ENCODE results near the gene ZBTB43.

ZBTB43 gene

DNA sequence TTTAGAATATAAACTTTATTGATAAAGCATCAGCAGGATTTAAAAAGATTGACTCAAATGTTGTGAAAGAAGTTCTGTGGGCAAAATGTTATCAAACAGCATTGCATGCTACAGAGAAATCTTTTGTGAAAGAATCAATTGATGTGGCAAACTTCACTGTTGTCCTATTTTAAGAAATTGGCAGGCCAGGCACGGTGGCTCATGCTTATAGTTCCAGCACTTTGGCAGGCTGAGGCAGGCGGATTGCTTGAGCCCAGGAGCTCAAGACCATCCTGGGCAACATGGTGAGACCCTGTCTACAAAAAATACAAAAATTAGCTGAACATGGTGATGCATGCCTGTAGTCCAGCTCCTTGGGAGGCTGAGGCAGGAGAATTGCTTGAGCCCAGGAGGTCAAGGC is 17.4 kb downstream of the ZBTB43 start:
- TF ChIP-seq NFIC (IDR thresholded peaks at IDR 0.05) (no peak), YY1 (IDR thresholded peaks at IDR 0.05; ENCODE audit: low read depth) (no peak), CEBPB (IDR thresholded peaks at IDR 0.05) (no peak), TAF1 (IDR thresholded peaks at IDR 0.05; ENCODE audit: low read depth) (no peak), EGR1 (IDR thresholded peaks at IDR 0.05) (no peak), TEAD4 (IDR thresholded peaks at IDR 0.05) (no peak), RAD21 (IDR thresholded peaks at IDR 0.05; ENCODE audit: low read depth) (no peak), FOXM1 (IDR thresholded peaks at IDR 0.05; ENCODE audit: borderline replicate concordance, low read depth) (no peak), EP300 (IDR thresholded peaks at IDR 0.05; ENCODE audit: borderline replicate concordance) (no peak), ZBTB7A (IDR thresholded peaks at IDR 0.05; ENCODE audit: low read depth) (no peak), TCF12 (IDR thresholded peaks at IDR 0.05; ENCODE audit: low read depth) (no peak), CREB1 (IDR thresholded peaks at IDR 0.05; ENCODE audit: low read depth) (no peak)
- TF ChIP-seq, protein P1, sequence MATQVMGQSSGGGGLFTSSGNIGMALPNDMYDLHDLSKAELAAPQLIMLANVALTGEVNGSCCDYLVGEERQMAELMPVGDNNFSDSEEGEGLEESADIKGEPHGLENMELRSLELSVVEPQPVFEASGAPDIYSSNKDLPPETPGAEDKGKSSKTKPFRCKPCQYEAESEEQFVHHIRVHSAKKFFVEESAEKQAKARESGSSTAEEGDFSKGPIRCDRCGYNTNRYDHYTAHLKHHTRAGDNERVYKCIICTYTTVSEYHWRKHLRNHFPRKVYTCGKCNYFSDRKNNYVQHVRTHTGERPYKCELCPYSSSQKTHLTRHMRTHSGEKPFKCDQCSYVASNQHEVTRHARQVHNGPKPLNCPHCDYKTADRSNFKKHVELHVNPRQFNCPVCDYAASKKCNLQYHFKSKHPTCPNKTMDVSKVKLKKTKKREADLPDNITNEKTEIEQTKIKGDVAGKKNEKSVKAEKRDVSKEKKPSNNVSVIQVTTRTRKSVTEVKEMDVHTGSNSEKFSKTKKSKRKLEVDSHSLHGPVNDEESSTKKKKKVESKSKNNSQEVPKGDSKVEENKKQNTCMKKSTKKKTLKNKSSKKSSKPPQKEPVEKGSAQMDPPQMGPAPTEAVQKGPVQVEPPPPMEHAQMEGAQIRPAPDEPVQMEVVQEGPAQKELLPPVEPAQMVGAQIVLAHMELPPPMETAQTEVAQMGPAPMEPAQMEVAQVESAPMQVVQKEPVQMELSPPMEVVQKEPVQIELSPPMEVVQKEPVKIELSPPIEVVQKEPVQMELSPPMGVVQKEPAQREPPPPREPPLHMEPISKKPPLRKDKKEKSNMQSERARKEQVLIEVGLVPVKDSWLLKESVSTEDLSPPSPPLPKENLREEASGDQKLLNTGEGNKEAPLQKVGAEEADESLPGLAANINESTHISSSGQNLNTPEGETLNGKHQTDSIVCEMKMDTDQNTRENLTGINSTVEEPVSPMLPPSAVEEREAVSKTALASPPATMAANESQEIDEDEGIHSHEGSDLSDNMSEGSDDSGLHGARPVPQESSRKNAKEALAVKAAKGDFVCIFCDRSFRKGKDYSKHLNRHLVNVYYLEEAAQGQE (IDR thresholded peaks at IDR 0.05; ENCODE audit: low read depth): no peak
- TF ChIP-seq, protein P2, sequence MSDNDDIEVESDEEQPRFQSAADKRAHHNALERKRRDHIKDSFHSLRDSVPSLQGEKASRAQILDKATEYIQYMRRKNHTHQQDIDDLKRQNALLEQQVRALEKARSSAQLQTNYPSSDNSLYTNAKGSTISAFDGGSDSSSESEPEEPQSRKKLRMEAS (IDR thresholded peaks at IDR 0.05): no peak
- TF ChIP-seq, protein P3, sequence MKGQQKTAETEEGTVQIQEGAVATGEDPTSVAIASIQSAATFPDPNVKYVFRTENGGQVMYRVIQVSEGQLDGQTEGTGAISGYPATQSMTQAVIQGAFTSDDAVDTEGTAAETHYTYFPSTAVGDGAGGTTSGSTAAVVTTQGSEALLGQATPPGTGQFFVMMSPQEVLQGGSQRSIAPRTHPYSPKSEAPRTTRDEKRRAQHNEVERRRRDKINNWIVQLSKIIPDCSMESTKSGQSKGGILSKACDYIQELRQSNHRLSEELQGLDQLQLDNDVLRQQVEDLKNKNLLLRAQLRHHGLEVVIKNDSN (IDR thresholded peaks at IDR 0.05): no peak

DNA sequence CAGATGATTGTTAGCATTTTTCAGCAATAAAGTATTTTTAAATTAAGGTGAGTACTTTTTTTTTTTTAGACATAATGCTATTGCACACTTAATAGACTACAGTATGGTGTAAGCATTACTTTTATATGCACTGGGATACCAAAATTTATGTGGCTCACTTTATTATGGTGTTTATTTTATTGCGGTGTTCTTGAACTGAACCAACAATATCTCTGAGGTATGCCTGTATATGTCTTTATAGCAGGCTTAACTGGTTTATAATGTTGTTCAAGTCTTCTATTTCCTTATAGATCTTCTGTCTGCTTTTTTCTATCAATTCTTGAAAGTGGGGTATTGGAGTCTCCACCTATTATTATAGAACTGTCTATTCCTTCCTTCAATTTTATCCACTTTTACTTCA is 18.0 kb downstream of the ZBTB43 start:
- TF ChIP-seq RAD21 (IDR thresholded peaks at IDR 0.05; ENCODE audit: low read depth) (no peak), EP300 (IDR thresholded peaks at IDR 0.05; ENCODE audit: borderline replicate concordance) (no peak)

DNA sequence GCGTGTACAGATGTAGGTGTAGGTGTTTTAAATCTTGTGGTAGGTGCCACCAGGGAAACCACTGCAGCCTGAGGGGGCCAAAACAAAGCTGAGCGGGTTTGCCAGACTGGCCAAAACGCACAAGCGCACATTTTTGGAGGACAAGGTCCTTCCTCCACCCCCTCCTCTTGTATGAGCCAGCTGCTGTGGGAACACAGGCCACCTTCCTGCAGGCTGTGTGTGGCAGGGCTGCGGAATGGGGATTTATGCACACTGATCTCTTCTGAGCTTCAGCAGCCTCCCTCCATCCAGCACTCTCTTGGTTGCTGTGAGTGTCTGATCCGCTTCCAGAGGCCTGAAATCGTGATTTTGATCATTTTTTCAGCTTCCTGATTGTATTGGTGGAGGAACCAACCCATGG is 22.4 kb downstream of the ZBTB43 start:
- no peak for TF ChIP-seq CREB1 (IDR thresholded peaks at IDR 0.05; ENCODE audit: low read depth)
- TF ChIP-seq, protein P2 (IDR thresholded peaks at IDR 0.05): no peak
- TF ChIP-seq, protein P3 (IDR thresholded peaks at IDR 0.05): no peak
- TF ChIP-seq CEBPB (IDR thresholded peaks at IDR 0.05): no peak
- no peak for TF ChIP-seq EP300 (IDR thresholded peaks at IDR 0.05; ENCODE audit: borderline replicate concordance)
- TF ChIP-seq NFIC (IDR thresholded peaks at IDR 0.05): no peak
- TF ChIP-seq EGR1 (IDR thresholded peaks at IDR 0.05): no peak
- TF ChIP-seq, protein P1 (IDR thresholded peaks at IDR 0.05; ENCODE audit: low read depth): no peak
- TF ChIP-seq YY1 (IDR thresholded peaks at IDR 0.05; ENCODE audit: low read depth): no peak
- TF ChIP-seq FOXM1 (IDR thresholded peaks at IDR 0.05; ENCODE audit: borderline replicate concordance, low read depth): no peak
- no peak for TF ChIP-seq TAF1 (IDR thresholded peaks at IDR 0.05; ENCODE audit: low read depth)
- no peak for TF ChIP-seq ZBTB7A (IDR thresholded peaks at IDR 0.05; ENCODE audit: low read depth)
- no peak for TF ChIP-seq TCF12 (IDR thresholded peaks at IDR 0.05; ENCODE audit: low read depth)
- TF ChIP-seq TEAD4 (IDR thresholded peaks at IDR 0.05): no peak
- TF ChIP-seq RAD21 (IDR thresholded peaks at IDR 0.05; ENCODE audit: low read depth): no peak

DNA sequence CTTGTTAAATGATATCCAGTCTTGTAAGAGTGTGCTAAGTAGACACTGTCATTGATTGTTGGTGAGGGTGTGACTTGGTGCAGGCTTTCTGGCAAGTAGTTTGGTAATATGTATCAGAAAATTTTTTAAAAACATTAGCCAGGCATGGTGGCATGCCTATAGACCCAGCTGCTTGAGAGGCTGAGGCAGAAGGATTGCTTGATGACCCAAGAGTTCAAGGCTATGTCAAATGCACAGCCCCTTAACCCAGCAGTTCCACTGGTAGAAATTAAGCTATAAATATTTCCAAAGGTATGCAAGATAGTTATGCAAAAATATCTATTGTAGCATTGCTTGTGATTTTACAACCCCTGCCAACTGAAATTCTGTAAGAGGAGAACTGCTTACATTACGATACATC is 24.2 kb downstream of the ZBTB43 start:
- TF ChIP-seq EGR1 (IDR thresholded peaks at IDR 0.05) (no peak), TAF1 (IDR thresholded peaks at IDR 0.05; ENCODE audit: low read depth) (no peak), YY1 (IDR thresholded peaks at IDR 0.05; ENCODE audit: low read depth) (no peak), RAD21 (IDR thresholded peaks at IDR 0.05; ENCODE audit: low read depth) (no peak), ZBTB7A (IDR thresholded peaks at IDR 0.05; ENCODE audit: low read depth) (no peak), CEBPB (IDR thresholded peaks at IDR 0.05) (no peak), TCF12 (IDR thresholded peaks at IDR 0.05; ENCODE audit: low read depth) (no peak), CREB1 (IDR thresholded peaks at IDR 0.05; ENCODE audit: low read depth) (no peak), TEAD4 (IDR thresholded peaks at IDR 0.05) (no peak), NFIC (IDR thresholded peaks at IDR 0.05) (no peak), FOXM1 (IDR thresholded peaks at IDR 0.05; ENCODE audit: borderline replicate concordance, low read depth) (no peak), EP300 (IDR thresholded peaks at IDR 0.05; ENCODE audit: borderline replicate concordance) (no peak)
- TF ChIP-seq, protein P3 (IDR thresholded peaks at IDR 0.05): no peak
- TF ChIP-seq, protein P1 (IDR thresholded peaks at IDR 0.05; ENCODE audit: low read depth): no peak
- TF ChIP-seq, protein P2 (IDR thresholded peaks at IDR 0.05): no peak
